Common myeloid progenitor, CD34-positive (primary cell): Measurements from ENCODE around the gene EPB41L3.
"Not testable (repeated sequence)": the region's sequence is repeated elsewhere in the genome, so short reads cannot be mapped to it uniquely, and the experiment has no call there.

Source experiments
- CTCF ChIA-PET: fragments of 350-600 bp; sonication (Branson Sonifier 250); formaldehyde crosslinking; loops from one replicate; lab custom pipeline; 2021; ENCODE audit warnings: antibody characterized with exemption; lab: Charles Lee
- POLR2A ChIA-PET: fragments of 350-600 bp; sonication (Branson Sonifier 250); formaldehyde crosslinking; loops from one replicate; lab custom pipeline; 2021; ENCODE audit warnings: antibody characterized with exemption; lab: Charles Lee
- DNase-seq, 3 donors: peaks; one replicate each; pipeline versions ENCODE4 v3.0.0 to v3.0.0-alpha.2; 2013
- H3K27ac ChIP-seq, 2 experiments: 1 replicate in 1 of 2; 2 replicates in 1 of 2; pipeline ENCODE4 v1.7.0; 2013; ENCODE audit warnings: inconsistent platforms in 2 of 2, low read length in 2 of 2, mild to moderate bottlenecking in 2 of 2, low read depth in 1 of 2, moderate library complexity in 1 of 2; ENCODE audit not compliant: severe bottlenecking in 2 of 2, insufficient read depth in 1 of 2, poor library complexity in 1 of 2
- H3K27me3 ChIP-seq, 5 experiments: replicated peaks in 2 of 5; 1 replicate in 3 of 5; 2 replicates in 2 of 5; pipeline versions ENCODE4 v1.6.1 to v1.7.0; 2013; ENCODE audit warnings: low read length in 4 of 5, mild to moderate bottlenecking in 2 of 5, moderate library complexity in 2 of 5, inconsistent platforms in 1 of 5; ENCODE audit not compliant: insufficient read depth in 5 of 5, control insufficient read depth in 4 of 5
- H3K36me3 ChIP-seq, 4 experiments: 1 replicate in 2 of 4; 2 replicates in 2 of 4; pipeline versions ENCODE4 v1.6.1 to v1.7.0; 2013; ENCODE audit warnings: low read length in 3 of 4, control low read depth in 1 of 4, mild to moderate bottlenecking in 1 of 4; ENCODE audit not compliant: control insufficient read depth in 4 of 4, insufficient read depth in 4 of 4
- H3K4me1 ChIP-seq, 4 experiments: 1 replicate in 3 of 4; 2 replicates in 1 of 4; pipeline versions ENCODE4 v1.6.1 to v1.7.1; 2013; ENCODE audit warnings: low read length in 3 of 4, mild to moderate bottlenecking in 3 of 4, control low read depth in 1 of 4, inconsistent platforms in 1 of 4, moderate library complexity in 1 of 4; ENCODE audit not compliant: control insufficient read depth in 4 of 4, insufficient read depth in 4 of 4; ENCODE audit errors: control extremely low read depth in 1 of 4
- H3K4me3 ChIP-seq, 7 experiments: 1 replicate in 4 of 7; 2 replicates in 3 of 7; pipeline versions ENCODE4 v1.5.1 to v1.7.0; 2013; ENCODE audit warnings: mild to moderate bottlenecking in 7 of 7, low read length in 6 of 7, moderate library complexity in 6 of 7, inconsistent platforms in 2 of 7, low read depth in 2 of 7, control low read depth in 1 of 7; ENCODE audit not compliant: insufficient read depth in 4 of 7, control insufficient read depth in 1 of 7; ENCODE audit errors: extremely low read depth in 1 of 7
- H3K9me3 ChIP-seq, 5 experiments: 1 replicate in 4 of 5; 2 replicates in 1 of 5; pipeline versions ENCODE4 v1.6.1 to v1.7.1; 2013; ENCODE audit warnings: low read length in 4 of 5, mild to moderate bottlenecking in 2 of 5, inconsistent platforms in 1 of 5, low read depth in 1 of 5, moderate library complexity in 1 of 5; ENCODE audit not compliant: control insufficient read depth in 4 of 5, insufficient read depth in 2 of 5; ENCODE audit errors: control extremely low read depth in 1 of 5
- WGBS: methylation state at CpG from one replicate; pipeline ENCODE4 v1.1.5; 2013; ENCODE audit not compliant: insufficient coverage; 5-methylcytosine and 5-hydroxymethylcytosine counted together

Gene EPB41L3

GRCh38 chr18:5503740-5504139 lies 40.1 kb downstream of the EPB41L3 start:
- DNase-seq = no peak
- CTCF ChIA-PET = interaction anchor here (1.1 kb wide), 1 partner anchor 37 kb away, joined by 3 read pairs; no protein-coding TSS in a partner anchor
- Histone ChIP-seq H3K36me3 (no peaks in the 10 kb centered on the region), H3K27ac (no peak overlapping the region), H3K9me3 (no peaks in the 10 kb centered on the region), H3K4me1 (no peaks in the 10 kb centered on the region), H3K4me3 (no peak overlapping the region), H3K27me3 (no peaks in the 10 kb centered on the region)
- POLR2A ChIA-PET = no interaction called here

- Histone ChIP-seq H3K9me3 (no peaks in the 10 kb centered on the region), H3K27ac (no peak overlapping the region), H3K27me3 (no peaks in the 10 kb centered on the region), H3K4me3 (no peak overlapping the region), H3K36me3 (no peaks in the 10 kb centered on the region), H3K4me1 (no peaks in the 10 kb centered on the region)
- ChIA-PET POLR2A (no interaction called here), CTCF (no interaction called here)
- DNase-seq = no peak
- WGBS = 94% methylated on average over 5 of the region's 7 CpGs
Observed at GRCh38 chr18:5500158-5500939, 43.4 kb downstream of the EPB41L3 start.

GRCh38 chr18:5498452-5498851 lies 45.3 kb downstream of the EPB41L3 start:
- WGBS = 100% methylated on average over 2 of the region's 6 CpGs
- no peaks in the 10 kb centered on the region for H3K27me3 ChIP-seq
- no peaks in the 10 kb centered on the region for H3K36me3 ChIP-seq
- DNase-seq = no peak
- no peak overlapping the region for H3K27ac ChIP-seq
- H3K4me3 ChIP-seq = no peak overlapping the region
- no peaks in the 10 kb centered on the region for H3K4me1 ChIP-seq
- no peaks in the 10 kb centered on the region for H3K9me3 ChIP-seq
- CTCF ChIA-PET = no interaction called here
- POLR2A ChIA-PET = no interaction called here

GRCh38 chr18:5496305-5496704 lies 47.5 kb downstream of the EPB41L3 start:
- no peak for DNase-seq
- CTCF ChIA-PET = interaction anchor here (1.2 kb wide), 1 partner anchor 12 kb away, joined by 3 read pairs; no protein-coding TSS in a partner anchor
- H3K9me3 ChIP-seq = no peaks in the 10 kb centered on the region
- WGBS = no CpG with 5 or more reads among the region's 2 CpGs
- no peaks in the 10 kb centered on the region for H3K27me3 ChIP-seq
- no peaks in the 10 kb centered on the region for H3K4me1 ChIP-seq
- POLR2A ChIA-PET = no interaction called here
- no peaks in the 10 kb centered on the region for H3K36me3 ChIP-seq
- no peak overlapping the region for H3K4me3 ChIP-seq
- H3K27ac ChIP-seq = no peak overlapping the region

- ChIA-PET CTCF (no interaction called here), POLR2A (interaction anchor here (0.6 kb wide), 1 partner anchor 402 kb away, joined by 4 read pairs; no protein-coding TSS in a partner anchor)
- no peaks in the 10 kb centered on the region for H3K27me3 ChIP-seq
- 87% methylated on average over 5 of the region's 5 CpGs for WGBS
- H3K9me3 ChIP-seq = peaks cover 0 to 3% (median 0%) of the 10 kb centered on the region in 5 experiments
- no peak overlapping the region for H3K27ac ChIP-seq
- no peak overlapping the region for H3K4me3 ChIP-seq
- no peak for DNase-seq
- no peaks in the 10 kb centered on the region for H3K4me1 ChIP-seq
- peaks cover 0 to 4% (median 2%) of the 10 kb centered on the region in 4 experiments for H3K36me3 ChIP-seq
Observed at GRCh38 chr18:5490753-5491480, 52.9 kb downstream of the EPB41L3 start.

GRCh38 chr18:5488844-5489243 lies 55.0 kb downstream of the EPB41L3 start:
- DNase-seq = no peak
- Histone ChIP-seq H3K9me3 (peaks cover 0 to 3% (median 0%) of the 10 kb centered on the region in 5 experiments), H3K27me3 (no peaks in the 10 kb centered on the region), H3K4me1 (no peaks in the 10 kb centered on the region), H3K4me3 (no peak overlapping the region), H3K36me3 (peaks cover 0 to 4% (median 2%) of the 10 kb centered on the region in 4 experiments), H3K27ac (no peak overlapping the region)
- POLR2A ChIA-PET = no interaction called here
- 76% methylated on average over 24 of the region's 24 CpGs for WGBS
- CTCF ChIA-PET = no interaction called here

- POLR2A ChIA-PET, H3K4me1 ChIP-seq, H3K36me3 ChIP-seq, H3K27me3 ChIP-seq, DNase-seq, CTCF ChIA-PET, H3K4me3 ChIP-seq, H3K27ac ChIP-seq, H3K9me3 ChIP-seq: not testable (repeated sequence)
- whole genome bisulfite sequencing = no CpG with 5 or more reads among the region's 4 CpGs
Observed at GRCh38 chr18:5488044-5488443, 55.8 kb downstream of the EPB41L3 start.
